DND-41 (cell line): Measurements from ENCODE around the gene RANBP17.

Source experiments
- EZH2 ChIP-seq: IDR thresholded peaks from 3 replicates; pipeline ENCODE4 v1.6.1; 2012; ENCODE audit warnings: borderline replicate concordance, low read depth, mild to moderate bottlenecking, moderate library complexity, low read length, inconsistent platforms; ENCODE audit not compliant: severe bottlenecking
- TF ChIP-seq, protein P1 (sequence below): IDR thresholded peaks from 2 replicates; pipeline ENCODE4 v1.5.1; 2012; ENCODE audit warnings: borderline replicate concordance, low read length, moderate library complexity, mild to moderate bottlenecking; ENCODE audit not compliant: poor library complexity, severe bottlenecking; ENCODE audit errors: extremely low read depth

DNA sequence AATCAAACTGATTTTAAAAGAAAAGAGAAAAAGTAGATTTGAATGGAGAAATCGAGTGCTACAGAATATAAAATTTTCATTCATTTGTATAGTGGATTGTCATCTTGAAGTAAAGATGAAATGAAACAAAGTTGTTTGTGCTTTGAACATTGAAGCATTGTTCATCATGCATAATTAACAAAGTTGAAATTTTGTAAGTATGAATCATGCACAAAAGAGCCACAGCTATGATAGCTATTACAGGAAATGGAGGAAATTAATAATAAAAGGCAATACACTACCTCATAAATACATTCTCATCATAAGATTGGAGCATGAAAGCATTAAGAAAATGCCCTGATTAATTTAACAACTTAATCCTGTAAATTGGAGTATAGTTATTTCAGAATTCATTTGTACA is 293.8 kb downstream of the RANBP17 start:
- TF ChIP-seq, protein P1, sequence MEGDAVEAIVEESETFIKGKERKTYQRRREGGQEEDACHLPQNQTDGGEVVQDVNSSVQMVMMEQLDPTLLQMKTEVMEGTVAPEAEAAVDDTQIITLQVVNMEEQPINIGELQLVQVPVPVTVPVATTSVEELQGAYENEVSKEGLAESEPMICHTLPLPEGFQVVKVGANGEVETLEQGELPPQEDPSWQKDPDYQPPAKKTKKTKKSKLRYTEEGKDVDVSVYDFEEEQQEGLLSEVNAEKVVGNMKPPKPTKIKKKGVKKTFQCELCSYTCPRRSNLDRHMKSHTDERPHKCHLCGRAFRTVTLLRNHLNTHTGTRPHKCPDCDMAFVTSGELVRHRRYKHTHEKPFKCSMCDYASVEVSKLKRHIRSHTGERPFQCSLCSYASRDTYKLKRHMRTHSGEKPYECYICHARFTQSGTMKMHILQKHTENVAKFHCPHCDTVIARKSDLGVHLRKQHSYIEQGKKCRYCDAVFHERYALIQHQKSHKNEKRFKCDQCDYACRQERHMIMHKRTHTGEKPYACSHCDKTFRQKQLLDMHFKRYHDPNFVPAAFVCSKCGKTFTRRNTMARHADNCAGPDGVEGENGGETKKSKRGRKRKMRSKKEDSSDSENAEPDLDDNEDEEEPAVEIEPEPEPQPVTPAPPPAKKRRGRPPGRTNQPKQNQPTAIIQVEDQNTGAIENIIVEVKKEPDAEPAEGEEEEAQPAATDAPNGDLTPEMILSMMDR, result no peak
- no peak for TF ChIP-seq EZH2
